GM21381 (cell line): ENCODE results near the gene RPL35.
"Not testable (repeated sequence)": the region's sequence is repeated elsewhere in the genome, so short reads cannot be mapped to it uniquely, and the experiment has no call there.

Experiments
- ATAC-seq: cut with Tn5 transposase; IDR thresholded peaks from one replicate; pipeline ENCODE4 v1.9.1; 2021; ENCODE audit warnings: mild to moderate bottlenecking, moderate library complexity; ENCODE audit not compliant: unreplicated experiment

The RPL35 gene

DNA sequence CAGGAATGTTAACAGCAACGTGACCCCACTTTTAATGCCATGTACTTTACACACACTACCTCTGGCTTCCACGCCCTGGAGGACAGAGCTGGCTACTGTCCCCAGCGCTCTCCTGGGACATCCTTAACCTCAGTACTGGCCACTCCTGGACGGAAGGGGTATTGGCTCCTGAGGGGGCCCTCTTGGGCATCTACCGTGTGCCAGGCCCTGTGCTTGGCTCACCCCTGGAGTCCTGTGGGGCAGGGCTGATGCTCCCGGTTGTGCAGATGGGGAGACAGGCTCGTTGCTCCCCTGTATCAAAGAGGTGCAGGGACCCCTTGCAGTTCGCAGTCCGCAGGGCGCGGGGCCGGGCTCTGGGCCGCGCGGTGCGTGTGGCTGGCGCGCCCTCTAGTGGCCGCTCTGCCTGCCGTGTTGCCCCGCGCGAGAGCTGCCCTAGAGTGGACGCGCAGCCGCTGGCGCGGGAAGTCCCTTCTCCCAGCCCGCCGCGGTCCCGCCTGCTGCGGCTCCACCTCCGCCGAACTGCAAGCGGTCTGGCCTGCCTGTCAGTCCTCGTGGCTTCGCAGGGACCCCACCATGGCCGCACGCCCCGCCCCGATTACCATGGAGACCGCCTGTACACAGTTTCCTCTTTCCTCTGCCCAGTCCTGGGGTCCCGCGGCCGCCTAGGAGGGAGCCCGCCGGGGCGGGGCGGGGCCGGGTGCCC lies 8.8 kb downstream of the RPL35 start, which contains the start of gene WDR38:
WDR38 (plus strand) TSS at position 632 of the 703 bp plus-strand sequence. CDS start 72 bp downstream, outside the sequence.
- peak; percentile 81 for ATAC-seq

DNA sequence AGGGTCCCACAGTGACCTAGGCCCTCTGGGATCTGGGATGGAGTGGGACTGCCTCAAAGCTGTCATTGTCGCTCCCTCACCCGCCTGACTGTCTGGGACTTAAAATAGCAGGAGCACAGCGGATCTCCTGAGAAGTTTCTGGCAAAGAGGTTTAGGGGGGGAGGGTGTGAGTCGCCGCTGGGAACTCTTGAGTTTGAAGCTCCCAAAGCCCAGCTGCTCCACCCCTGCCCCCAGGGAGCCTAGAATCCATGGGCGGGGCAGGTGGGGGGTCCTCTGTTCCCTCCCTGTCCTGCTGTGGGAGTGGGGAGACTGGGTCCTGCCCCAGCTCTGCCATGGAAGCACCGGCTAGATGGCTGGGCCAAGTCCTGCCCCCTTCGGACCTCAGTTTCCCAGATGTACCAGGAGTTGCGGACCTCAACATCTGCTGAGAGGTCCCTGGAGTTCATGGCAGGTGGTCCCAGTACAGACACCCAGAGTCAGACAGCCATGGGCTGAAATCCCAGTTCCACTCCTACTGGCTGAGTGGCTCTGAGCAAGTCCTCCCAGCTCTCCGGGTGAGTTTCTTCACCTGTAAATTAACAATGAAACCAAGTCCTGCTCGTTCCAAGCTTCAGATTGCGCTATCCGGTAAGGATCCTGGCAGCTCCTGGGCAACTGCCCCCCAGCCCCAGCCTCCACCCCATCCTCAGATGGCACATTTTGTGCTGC lies 9.5 kb downstream of the RPL35 start:
- no peak for ATAC-seq

DNA sequence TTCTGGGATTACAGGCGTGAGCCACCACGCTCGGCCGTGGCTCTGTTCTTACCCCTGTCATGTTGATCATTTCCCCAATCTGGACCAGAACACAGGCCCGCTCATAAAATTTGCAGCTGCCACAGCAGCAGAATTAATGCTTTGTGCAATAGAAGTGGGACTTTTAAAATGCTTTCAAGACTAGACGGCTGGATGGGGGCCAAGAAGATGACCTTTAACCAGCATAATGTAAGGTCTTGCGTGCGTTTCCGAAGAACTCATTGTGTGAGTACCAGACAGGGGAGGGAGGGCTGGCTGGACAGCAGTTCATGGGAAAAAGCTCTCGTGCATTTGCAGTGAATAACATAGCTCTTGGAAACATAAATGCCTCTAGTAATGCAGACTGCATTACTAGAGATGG lies 12.0 kb downstream of the RPL35 start:
- no peak for ATAC-seq

- ATAC-seq: no peak
Observed at GRCh38 chr9:124846969-124847368, 14.8 kb downstream of the RPL35 start.

GRCh38 chr9:124846467-124846866 lies 15.3 kb downstream of the RPL35 start:
- not testable (repeated sequence) for ATAC-seq

GRCh38 chr9:124844291-124844690 lies 17.5 kb downstream of the RPL35 start:
- ATAC-seq: no peak

GRCh38 chr9:124843456-124844034 lies 18.2 kb downstream of the RPL35 start:
- ATAC-seq: no peak

DNA sequence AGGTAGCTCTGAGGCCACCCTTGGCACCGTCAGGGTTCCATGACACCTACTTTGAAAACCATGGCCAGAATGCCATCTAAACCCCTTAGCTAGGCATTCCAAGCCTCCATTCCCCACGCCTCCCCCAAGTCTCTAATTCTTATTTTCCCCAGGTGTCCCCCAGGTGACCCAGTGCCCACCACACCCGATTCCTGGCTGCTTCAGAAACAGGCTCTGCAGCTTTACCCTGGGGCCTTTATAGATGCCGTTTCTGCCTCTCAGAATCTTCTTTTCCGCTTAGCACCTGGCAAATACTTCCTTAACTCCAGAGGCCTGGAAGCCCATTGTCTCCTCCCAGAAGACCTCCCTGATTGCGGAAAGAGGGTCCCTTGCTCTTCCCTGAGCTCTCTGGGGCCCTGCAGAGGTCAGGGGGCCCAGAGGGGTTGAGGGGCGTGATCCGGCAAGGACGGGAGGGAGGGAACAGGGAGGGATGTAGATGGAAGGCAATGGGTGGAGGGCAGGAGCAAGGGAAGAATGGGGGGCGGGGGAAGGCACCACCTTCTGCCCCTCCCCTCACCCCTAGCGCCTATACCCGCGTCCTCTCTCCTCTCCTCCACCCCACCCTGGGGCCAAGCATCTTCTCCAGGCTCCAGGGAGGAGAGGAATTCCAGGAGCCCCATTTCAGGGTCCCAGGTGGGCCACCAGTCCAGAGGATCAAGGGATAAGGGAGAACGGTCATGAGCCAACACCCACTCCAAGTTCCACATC lies 20.5 kb downstream of the RPL35 start:
- no peak for ATAC-seq

GRCh38 chr9:124840300-124840833 lies 21.4 kb downstream of the RPL35 start:
- no peak for ATAC-seq

DNA sequence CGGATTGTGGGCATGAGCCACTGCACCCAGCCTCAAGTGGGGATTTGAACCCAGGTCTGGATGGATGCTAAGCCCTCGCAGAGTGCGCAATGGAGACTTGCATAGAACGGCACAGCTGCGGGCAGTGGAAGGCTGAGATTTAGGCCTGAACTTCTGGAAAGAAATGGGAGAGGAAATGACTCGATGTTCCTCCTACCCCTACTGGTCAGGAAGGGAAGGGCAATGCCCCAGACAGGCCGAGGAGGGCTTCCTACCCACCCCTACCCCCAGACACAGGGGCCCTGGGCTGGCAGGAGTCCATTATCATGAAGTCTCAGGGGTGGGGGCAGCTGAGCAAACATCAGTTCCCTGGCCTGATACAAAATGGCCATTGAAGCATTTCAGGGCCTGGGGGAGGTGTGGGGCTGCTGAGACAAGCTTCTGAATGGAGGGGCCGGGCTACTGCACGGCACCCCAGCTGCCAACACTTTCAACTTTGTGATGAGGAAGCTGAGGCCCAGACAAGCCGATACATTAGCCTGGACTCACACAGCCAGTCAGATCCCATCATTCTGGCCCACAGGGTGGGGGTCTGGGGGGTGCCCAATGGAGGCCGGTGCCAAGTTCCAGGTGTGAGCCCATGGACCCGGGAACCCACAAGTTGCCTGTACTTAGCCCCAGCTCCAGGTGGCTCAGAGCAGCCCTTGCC lies 22.0 kb downstream of the RPL35 start:
- no peak for ATAC-seq

DNA sequence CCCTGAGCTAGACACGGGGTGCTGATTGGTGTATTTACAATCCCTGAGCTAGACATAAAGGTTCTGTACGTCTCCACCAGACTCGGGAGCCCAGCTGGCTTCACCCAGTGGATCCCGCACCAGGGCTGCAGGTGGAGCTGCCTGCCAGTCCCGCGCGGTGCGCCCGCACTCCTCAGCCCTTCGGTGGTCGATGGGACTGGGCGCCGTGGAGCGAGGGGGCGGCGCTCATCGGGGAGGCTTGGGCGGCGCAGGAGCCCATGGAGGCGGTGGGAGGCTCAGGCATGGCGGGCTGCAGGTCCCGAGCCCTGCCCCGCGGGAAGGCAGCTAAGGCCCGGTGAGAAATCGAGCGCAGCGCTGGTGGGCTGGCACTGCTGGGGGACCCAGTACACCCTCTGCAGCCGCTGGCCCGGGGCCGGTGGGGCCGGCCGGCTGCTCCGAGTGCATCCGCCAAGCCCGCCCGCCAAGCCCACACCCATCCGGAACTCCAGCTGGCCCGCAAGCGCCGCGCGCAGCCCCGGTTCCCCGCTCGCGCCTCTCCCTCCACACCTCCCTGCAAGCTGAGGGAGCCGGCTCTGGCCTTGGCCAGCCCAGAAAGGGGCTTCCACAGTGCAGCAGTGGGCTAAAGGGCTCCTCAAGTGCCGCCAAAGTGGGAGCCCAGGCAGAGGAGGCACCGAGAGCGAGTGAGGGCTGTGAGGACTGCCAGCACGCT lies 23.0 kb downstream of the RPL35 start:
- ATAC-seq: not testable (repeated sequence)

DNA sequence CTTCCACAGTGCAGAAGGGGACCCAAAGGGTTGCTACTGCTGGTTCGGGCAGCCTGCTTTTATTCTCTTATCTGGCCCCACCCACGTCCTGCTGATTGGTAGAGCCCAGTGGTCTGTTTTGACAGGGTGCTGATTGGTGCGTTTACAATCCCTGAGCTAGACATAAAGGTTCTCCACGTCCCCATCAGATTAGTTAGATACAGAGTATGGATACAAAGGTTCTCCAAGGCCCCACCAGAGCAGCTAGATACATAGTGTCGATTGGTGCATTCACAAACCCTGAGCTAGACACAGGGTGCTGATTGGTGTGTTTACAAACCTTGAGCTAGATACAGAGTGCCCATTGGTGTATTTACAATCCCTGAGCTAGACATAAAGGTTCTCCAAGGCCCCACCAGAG lies 23.6 kb downstream of the RPL35 start:
- ATAC-seq: not testable (repeated sequence)

DNA sequence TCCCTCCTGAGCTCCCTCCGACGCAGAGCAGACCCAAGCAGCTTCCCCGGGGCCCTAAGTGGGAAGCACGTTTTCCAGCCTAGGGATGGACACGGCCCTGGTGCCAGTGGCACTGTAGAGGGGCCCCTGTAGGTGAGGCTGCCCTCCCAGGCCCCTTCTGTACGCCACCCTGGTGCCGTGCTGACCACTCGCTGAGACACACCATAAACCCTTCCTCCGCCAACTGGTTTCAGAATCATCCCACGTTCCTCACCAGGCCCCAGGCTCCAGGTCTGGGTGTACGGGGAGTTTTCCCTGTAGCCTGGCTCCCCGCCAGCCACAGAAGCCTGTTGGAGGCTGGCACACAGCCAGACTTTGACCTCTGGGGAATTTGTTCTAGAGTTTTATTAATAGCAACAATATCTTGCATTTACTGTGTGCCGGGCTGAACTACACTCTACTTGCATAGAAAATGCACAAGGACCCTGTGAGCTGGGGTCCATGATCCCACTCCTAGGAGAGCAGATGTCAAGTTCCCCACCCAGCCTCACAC lies 26.7 kb downstream of the RPL35 start:
- ATAC-seq: no peak

- no peak for ATAC-seq
Observed at GRCh38 chr9:124834591-124834990, 27.2 kb downstream of the RPL35 start.

DNA sequence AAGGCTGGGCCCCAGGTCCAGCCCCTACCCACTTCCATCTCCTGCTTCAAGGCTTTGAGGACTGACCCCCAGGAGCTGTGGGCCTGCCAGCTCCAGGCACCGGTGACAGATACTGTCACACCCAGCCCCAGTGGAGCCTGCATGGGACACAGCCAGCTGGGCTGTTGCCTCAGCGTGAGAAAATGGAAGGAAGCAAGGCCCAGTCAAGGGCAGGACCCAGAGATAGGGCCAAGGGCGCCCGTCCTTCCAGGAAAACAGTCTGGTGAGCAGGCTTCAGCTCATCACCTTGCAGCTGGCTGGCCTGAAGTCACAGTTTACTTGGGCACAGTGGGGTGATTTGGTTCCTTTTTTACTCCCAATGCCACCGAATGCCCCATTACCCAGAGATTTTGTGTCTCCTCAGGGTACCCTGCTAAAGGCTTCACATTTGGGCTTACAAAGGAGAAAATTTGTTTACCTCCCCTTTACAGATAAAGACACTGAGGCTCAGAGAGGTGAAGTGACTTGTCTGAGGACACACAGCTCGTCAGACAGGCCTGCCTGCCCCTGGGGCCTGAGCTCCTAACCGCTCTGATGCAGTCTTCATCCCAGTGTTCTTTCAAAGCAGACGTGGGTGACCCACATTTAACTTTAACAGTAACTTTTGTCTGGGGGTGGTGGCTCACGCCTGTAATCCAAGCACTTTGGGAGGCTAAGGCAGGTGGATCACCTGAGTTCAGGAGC lies 30.0 kb downstream of the RPL35 start:
- ATAC-seq: no peak

GRCh38 chr9:124830593-124830992 lies 31.2 kb downstream of the RPL35 start:
- ATAC-seq: no peak

GRCh38 chr9:124829334-124829669 lies 32.5 kb downstream of the RPL35 start:
- no peak for ATAC-seq

- ATAC-seq: no peak
Observed at GRCh38 chr9:124828489-124829333, 33.0 kb downstream of the RPL35 start.
